PC-3 (cell line): Measurements from ENCODE around the gene AGPAT4. TPM values are rescaled to one million over a fixed set of nuclear protein-coding genes. Genes with fewer than 3 reads are reported as not detected.

ENCODE experiments used
- ATAC-seq: fragments of 200-7000 bp; cut with Tn5 transposase; 2 replicates; pipeline ENCODE4 v1.9.1; 2020; ENCODE audit warnings: mild to moderate bottlenecking, moderate library complexity
- BruUV-seq: library from RNA; stranded (reverse); fragments of 400-500 nt; replicated peaks from 2 replicates; lab custom pipeline; 2021; lab: Mats Ljungman, UMichigan
- CTCF ChIA-PET: fragments of 300-600 bp; sonication (Branson Sonifier 250); formaldehyde crosslinking; loops from one replicate; lab custom pipeline; 2022; ENCODE audit warnings: antibody characterized with exemption; lab: Charles Lee
- POLR2A ChIA-PET: fragments of 300-600 bp; sonication (Branson Sonifier 250); formaldehyde crosslinking; loops from one replicate; lab custom pipeline; 2022; ENCODE audit warnings: antibody characterized with exemption; ENCODE audit not compliant: unreplicated experiment; lab: Charles Lee
- DNase-seq: peaks from one replicate; pipeline ENCODE4 v3.0.0-alpha.2; 2015
- H2AFZ ChIP-seq: fragments of 300-600 bp; sonication (generic); 2 replicates; pipeline ENCODE4 v1.6.0; 2016; ENCODE audit warnings: antibody characterized with exemption, low read length
- H3F3A ChIP-seq: fragments of 300-600 bp; sonication (generic); one replicate; pipeline ENCODE4 v1.6.0; 2017; ENCODE audit warnings: antibody characterized with exemption, low read length, control low read depth, mild to moderate bottlenecking; ENCODE audit not compliant: unreplicated experiment
- H3K27ac ChIP-seq: fragments of 300-600 bp; sonication (generic); 2 replicates; pipeline ENCODE4 v1.5.1; 2016; ENCODE audit warnings: mild to moderate bottlenecking, low read length
- H3K27me3 ChIP-seq: fragments of 300-600 bp; sonication (generic); 2 replicates; pipeline ENCODE4 v1.6.1; 2016; ENCODE audit warnings: low read length, mixed read lengths
- H3K36me3 ChIP-seq: fragments of 300-600 bp; sonication (generic); 2 replicates; pipeline ENCODE4 v1.6.1; 2016; ENCODE audit warnings: low read depth, mixed run types, low read length, mixed read lengths
- H3K4me1 ChIP-seq: fragments of 300-600 bp; sonication (generic); 2 replicates; pipeline ENCODE4 v1.5.1; 2016; ENCODE audit warnings: low read length; ENCODE audit not compliant: insufficient read depth
- H3K4me2 ChIP-seq: fragments of 300-600 bp; sonication (generic); 2 replicates; pipeline ENCODE4 v1.6.0; 2016; ENCODE audit warnings: low read length
- H3K4me3 ChIP-seq: fragments of 300-600 bp; sonication (generic); 2 replicates; pipeline ENCODE4 v1.5.1; 2016; ENCODE audit warnings: mild to moderate bottlenecking, low read length, mixed read lengths
- H3K79me2 ChIP-seq: fragments of 300-600 bp; sonication (generic); 2 replicates; pipeline ENCODE4 v1.6.1; 2017; ENCODE audit warnings: low read length, mixed read lengths
- H3K9ac ChIP-seq: fragments of 300-600 bp; sonication (generic); 2 replicates; pipeline ENCODE4 v1.6.0; 2016; ENCODE audit warnings: mild to moderate bottlenecking, low read length
- H3K9me2 ChIP-seq: fragments of 300-600 bp; sonication (generic); replicated peaks from 2 replicates; pipeline ENCODE4 v1.6.1; 2016; ENCODE audit warnings: mixed run types, low read length, mixed read lengths
- H3K9me3 ChIP-seq: fragments of 300-600 bp; sonication (generic); 2 replicates; pipeline ENCODE4 v1.6.1; 2016; ENCODE audit warnings: low read length, mixed read lengths
- H4K20me1 ChIP-seq: fragments of 300-600 bp; sonication (generic); 2 replicates; pipeline ENCODE4 v1.6.1; 2016; ENCODE audit warnings: low read length, mixed read lengths
- CTCF ChIP-seq: fragments of 300-600 bp; sonication (generic); conservative IDR thresholded peaks from 2 replicates; pipeline ENCODE4 v1.5.1; 2017; ENCODE audit warnings: antibody characterized with exemption, low read depth, mild to moderate bottlenecking, low read length
- EZH2 ChIP-seq: fragments of 300-600 bp; sonication (generic); IDR thresholded peaks from one replicate; pipeline ENCODE4 v1.6.1; 2017; ENCODE audit warnings: antibody characterized with exemption, mild to moderate bottlenecking, low read length; ENCODE audit not compliant: unreplicated experiment
- EZH2phosphoT487 ChIP-seq: fragments of 300-600 bp; sonication (generic); IDR thresholded peaks from 2 replicates; pipeline ENCODE4 v1.6.1; 2018; ENCODE audit warnings: mild to moderate bottlenecking, antibody characterized with exemption, low read length, borderline replicate concordance
- intact Hi-C: fragments of 100-400 bp; cut with micrococcal nuclease; formaldehyde crosslinking; loops from 2 replicates; pipeline ENCODE4 v1.9.0; 2023
- total RNA-seq: library from RNA; depleted of rRNA; stranded (reverse); fragments of >200 nt; gene quantifications from 2 replicates; pipeline ENCODE4 v1.2.3, GENCODE V29; 2014

Gene AGPAT4
- total RNA-seq, 1 experiment from 2014 or later, result 3.8 TPM

- Histone ChIP-seq H3K27me3 (no peaks in the 10 kb centered on the region), H3K4me1 (no peaks in the 10 kb centered on the region), H3K9ac (no peak overlapping the region), H2AFZ (no peak overlapping the region), H3K4me2 (no peak overlapping the region), H3K9me2 (no peaks in the 10 kb centered on the region), H4K20me1 (no peaks in the 10 kb centered on the region), H3K79me2 (no peaks in the 10 kb centered on the region), H3K36me3 (no peaks in the 10 kb centered on the region), H3K4me3 (no peak overlapping the region), H3F3A (no peaks in the 10 kb centered on the region), H3K27ac (no peak overlapping the region), H3K9me3 (no peaks in the 10 kb centered on the region)
- BruUV-seq, result no TSS peak
- intact Hi-C loops, result loop anchor here (2.0 kb wide), 1 partner anchor 219 kb away; no protein-coding TSS in a partner anchor
- ChIA-PET CTCF (no interaction called here), POLR2A (no interaction called here)
- TF ChIP-seq CTCF (no peak), EZH2 (no peak), EZH2phosphoT487 (no peak)
- DNase-seq (no peak), ATAC-seq (no peak)
Observed at GRCh38 chr6:161151660-161152526, 122.0 kb downstream of the AGPAT4 start.

GRCh38 chr6:161151059-161151645, 122.7 kb downstream of the AGPAT4 start:
- ChIA-PET CTCF (interaction anchor here (0.5 kb wide), 1 partner anchor 1566 kb away, joined by 3 read pairs; no protein-coding TSS in a partner anchor), POLR2A (no interaction called here)
- Histone ChIP-seq H3K4me1 (no peaks in the 10 kb centered on the region), H2AFZ (no peak overlapping the region), H3K9me2 (no peaks in the 10 kb centered on the region), H3K9ac (no peak overlapping the region), H3K4me2 (no peak overlapping the region), H3K4me3 (no peak overlapping the region), H4K20me1 (no peaks in the 10 kb centered on the region), H3K79me2 (no peaks in the 10 kb centered on the region), H3K27ac (no peak overlapping the region), H3K27me3 (no peaks in the 10 kb centered on the region), H3K36me3 (no peaks in the 10 kb centered on the region), H3K9me3 (no peaks in the 10 kb centered on the region), H3F3A (no peaks in the 10 kb centered on the region)
- TF ChIP-seq EZH2phosphoT487 (no peak), EZH2 (no peak), CTCF (no peak)
- no peak for ATAC-seq
- intact Hi-C loops, result no loop called here
- BruUV-seq, result no TSS peak
- DNase-seq, result no peak

- no peak overlapping the region for H3K27ac ChIP-seq
- H3K79me2 ChIP-seq, result no peaks in the 10 kb centered on the region
- no TSS peak for BruUV-seq
- H2AFZ ChIP-seq, result no peak overlapping the region
- no peaks in the 10 kb centered on the region for H3K36me3 ChIP-seq
- no peak overlapping the region for H3K9ac ChIP-seq
- H4K20me1 ChIP-seq, result no peaks in the 10 kb centered on the region
- CTCF ChIA-PET, result interaction anchor here (0.5 kb wide), 1 partner anchor 1565 kb away, joined by 3 read pairs; no protein-coding TSS in a partner anchor
- H3K4me2 ChIP-seq, result no peak overlapping the region
- POLR2A ChIA-PET, result no interaction called here
- no peaks in the 10 kb centered on the region for H3K9me2 ChIP-seq
- no peaks in the 10 kb centered on the region for H3K27me3 ChIP-seq
- H3K9me3 ChIP-seq, result no peaks in the 10 kb centered on the region
- TF ChIP-seq EZH2, result no peak
- TF ChIP-seq CTCF, result no peak
- TF ChIP-seq EZH2phosphoT487, result no peak
- no peaks in the 10 kb centered on the region for H3F3A ChIP-seq
- intact Hi-C loops, result no loop called here
- no peaks in the 10 kb centered on the region for H3K4me1 ChIP-seq
- ATAC-seq (no peak), DNase-seq (no peak)
- H3K4me3 ChIP-seq, result no peak overlapping the region
Observed at GRCh38 chr6:161150566-161150965, 123.3 kb downstream of the AGPAT4 start.
